Right atrium auricular region (tissue), 2 donors: Measurements from ENCODE around the gene SHC2. TPM values are rescaled to one million over a fixed set of nuclear protein-coding genes. Genes with fewer than 3 reads are reported as not detected.

Experiments used
- DNase-seq: peaks from one replicate; pipeline ENCODE4 v3.0.0-alpha.2; 2019; ENCODE audit warnings: low spot score
- H3K27ac ChIP-seq, 2 donors: fragments of 200-600 bp; sonication (generic); 1 replicate in 1 of 2; 2 replicates in 1 of 2; pipeline ENCODE4 v1.5.1; 2016 to 2019
- H3K27me3 ChIP-seq, 2 donors: fragments of 200-600 bp; sonication (generic); one replicate each; pipeline versions ENCODE4 v1.5.1 to v1.6.0; 2017 to 2019
- H3K36me3 ChIP-seq: fragments of 200-600 bp; sonication (generic); one replicate; pipeline ENCODE4 v1.5.1; 2016
- H3K4me1 ChIP-seq, 2 donors: fragments of 200-600 bp; sonication (generic); one replicate each; pipeline versions ENCODE4 v1.5.1 to v1.6.0; 2017 to 2019
- H3K4me3 ChIP-seq, 2 donors: fragments of 200-600 bp; sonication (generic); 1 replicate in 1 of 2; 2 replicates in 1 of 2; pipeline ENCODE4 v1.5.1; 2017 to 2019; ENCODE audit warnings: mild to moderate bottlenecking in 1 of 2, moderate library complexity in 1 of 2
- H3K9me3 ChIP-seq, 2 donors: fragments of 200-600 bp; sonication (generic); one replicate each; pipeline ENCODE4 v1.5.1; 2019
- total RNA-seq, 2 donors: library from RNA; depleted of rRNA; stranded (reverse); fragments of >200 nt; gene quantifications; one replicate each; pipeline ENCODE4 v1.1.0, GENCODE V29; 2016
- TF ChIP-seq, protein P1 (sequence below), 2 donors: fragments of 200-600 bp; sonication (generic); IDR thresholded peaks; one replicate each; pipeline ENCODE4 v1.5.1; 2019; ENCODE audit warnings: antibody characterized with exemption in 2 of 2

The SHC2 gene
- total RNA-seq, 2 donors from 2014 or later = 9.6 to 26.8 TPM

DNA sequence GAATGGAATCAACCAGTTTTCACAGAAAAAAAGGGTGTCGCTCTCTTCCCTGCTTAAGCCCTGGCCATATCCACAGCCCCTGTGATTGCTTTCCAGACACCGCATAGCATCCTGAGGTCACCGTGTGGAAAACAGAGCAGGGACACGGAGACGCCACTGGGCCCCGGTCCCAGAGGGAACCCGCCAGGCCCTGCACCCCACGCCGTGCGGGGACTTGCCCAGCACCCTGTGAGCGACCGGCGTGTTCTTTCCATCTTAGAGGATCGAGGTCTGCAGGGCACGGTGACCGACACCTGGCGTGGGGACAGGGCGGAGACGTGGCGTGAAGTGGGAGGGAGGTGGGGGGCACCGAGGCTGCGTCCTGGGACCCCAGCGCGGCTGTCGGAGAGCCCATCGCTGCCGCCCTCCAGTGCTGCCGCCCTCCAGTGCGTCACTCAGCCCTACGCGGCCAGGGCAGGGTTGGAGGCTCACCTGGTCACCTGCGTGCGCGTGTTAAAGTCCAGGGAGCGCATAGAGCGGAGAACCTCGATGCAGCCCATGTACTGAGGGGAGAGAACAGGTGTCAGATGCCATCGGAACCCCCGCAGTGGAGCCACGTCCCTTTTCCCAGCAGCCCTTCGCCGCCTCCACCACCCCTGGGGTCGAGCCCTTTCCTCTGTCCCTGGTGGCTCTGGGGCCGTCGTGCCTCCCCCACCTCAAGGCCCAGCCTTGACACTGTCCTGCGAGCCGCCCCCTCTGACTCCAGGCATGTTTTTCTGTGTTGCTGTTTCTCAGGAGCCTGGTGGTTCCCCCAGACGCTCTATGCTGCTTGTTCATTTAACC is 20.2 kb downstream of the SHC2 start:
- TF ChIP-seq, protein P1, sequence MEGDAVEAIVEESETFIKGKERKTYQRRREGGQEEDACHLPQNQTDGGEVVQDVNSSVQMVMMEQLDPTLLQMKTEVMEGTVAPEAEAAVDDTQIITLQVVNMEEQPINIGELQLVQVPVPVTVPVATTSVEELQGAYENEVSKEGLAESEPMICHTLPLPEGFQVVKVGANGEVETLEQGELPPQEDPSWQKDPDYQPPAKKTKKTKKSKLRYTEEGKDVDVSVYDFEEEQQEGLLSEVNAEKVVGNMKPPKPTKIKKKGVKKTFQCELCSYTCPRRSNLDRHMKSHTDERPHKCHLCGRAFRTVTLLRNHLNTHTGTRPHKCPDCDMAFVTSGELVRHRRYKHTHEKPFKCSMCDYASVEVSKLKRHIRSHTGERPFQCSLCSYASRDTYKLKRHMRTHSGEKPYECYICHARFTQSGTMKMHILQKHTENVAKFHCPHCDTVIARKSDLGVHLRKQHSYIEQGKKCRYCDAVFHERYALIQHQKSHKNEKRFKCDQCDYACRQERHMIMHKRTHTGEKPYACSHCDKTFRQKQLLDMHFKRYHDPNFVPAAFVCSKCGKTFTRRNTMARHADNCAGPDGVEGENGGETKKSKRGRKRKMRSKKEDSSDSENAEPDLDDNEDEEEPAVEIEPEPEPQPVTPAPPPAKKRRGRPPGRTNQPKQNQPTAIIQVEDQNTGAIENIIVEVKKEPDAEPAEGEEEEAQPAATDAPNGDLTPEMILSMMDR (IDR thresholded peaks at IDR 0.05) = no peak
- Histone ChIP-seq H3K9me3 (no peaks in the 10 kb centered on the region), H3K36me3 (no peaks in the 10 kb centered on the region), H3K4me1 (no peaks in the 10 kb centered on the region), H3K27me3 (no peaks in the 10 kb centered on the region), H3K4me3 (no peak overlapping the region), H3K27ac (no peak overlapping the region)
- DNase-seq = no peak

DNA sequence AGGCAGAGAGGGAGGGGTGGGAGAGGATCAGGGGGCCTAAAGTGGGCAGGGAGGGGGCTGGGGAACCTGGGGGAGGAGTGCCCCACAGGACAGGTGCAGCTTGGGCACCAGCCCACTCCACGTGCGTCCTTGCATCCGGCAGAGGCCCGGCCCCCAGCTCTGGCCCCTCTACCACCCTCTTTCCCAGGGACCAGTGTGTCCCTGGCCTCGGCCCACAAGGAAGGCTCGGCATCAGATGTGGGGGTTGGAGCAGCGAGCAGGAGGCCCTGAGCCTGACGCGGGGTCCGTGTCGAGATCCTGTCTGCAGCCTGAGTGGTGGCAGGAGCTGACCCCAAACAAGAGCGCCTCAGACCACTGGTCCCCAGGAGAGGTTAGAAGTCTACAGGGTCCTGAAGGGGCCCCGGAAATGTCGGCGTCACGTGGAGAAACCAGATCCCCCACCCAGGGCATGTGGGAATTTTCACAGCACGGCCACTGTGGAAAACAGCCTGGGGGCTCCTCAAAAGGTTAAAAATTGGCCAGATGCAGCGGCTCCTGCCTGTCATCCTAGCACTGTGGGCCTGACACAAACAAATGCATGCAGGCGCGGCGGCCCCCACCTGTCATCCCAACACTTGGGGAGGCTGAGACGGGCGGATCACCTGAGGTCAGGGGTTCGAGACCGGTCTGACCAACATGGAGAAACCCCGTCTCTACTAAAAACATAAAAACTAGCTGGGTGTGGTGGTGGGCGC is 21.5 kb downstream of the SHC2 start:
- no peaks in the 10 kb centered on the region for H3K27me3 ChIP-seq
- no peak overlapping the region for H3K4me3 ChIP-seq
- H3K9me3 ChIP-seq = no peaks in the 10 kb centered on the region
- H3K27ac ChIP-seq = no peak overlapping the region
- TF ChIP-seq, protein P1 (IDR thresholded peaks at IDR 0.05) = no peak
- H3K4me1 ChIP-seq = no peaks in the 10 kb centered on the region
- H3K36me3 ChIP-seq = peaks cover 3% of the 10 kb centered on the region
- no peak for DNase-seq

DNA sequence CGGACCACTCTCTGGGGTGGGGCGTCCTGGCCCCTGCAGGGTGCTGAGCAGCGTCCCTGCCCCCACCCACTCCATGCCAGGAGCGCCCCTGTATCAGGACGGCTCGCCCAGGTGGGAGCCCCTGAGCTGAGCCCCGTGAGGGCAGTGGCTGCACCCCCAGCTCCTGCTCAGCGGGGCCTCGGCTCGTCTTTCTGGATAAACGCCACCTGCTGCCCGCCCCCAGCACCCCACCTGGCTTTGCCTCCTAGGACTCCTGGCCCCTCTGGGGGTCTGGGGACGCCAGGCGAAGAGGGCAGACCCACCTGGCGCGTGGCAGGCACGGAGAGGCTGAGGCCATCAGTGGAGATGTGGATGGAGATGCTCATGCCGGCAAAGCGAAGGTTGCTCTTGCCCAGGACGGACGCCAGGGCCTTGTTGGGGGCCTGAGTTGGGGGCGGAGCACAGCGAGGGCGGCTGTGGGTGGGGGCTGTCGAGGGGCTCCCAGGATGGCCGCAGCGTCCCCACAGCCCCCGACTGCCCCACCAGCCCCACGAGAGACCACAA is 22.3 kb downstream of the SHC2 start:
- peaks cover 7% of the 10 kb centered on the region for H3K36me3 ChIP-seq
- no peak overlapping the region for H3K4me3 ChIP-seq
- H3K27ac ChIP-seq = no peak overlapping the region
- H3K27me3 ChIP-seq = no peaks in the 10 kb centered on the region
- TF ChIP-seq, protein P1 (IDR thresholded peaks at IDR 0.05) = no peak
- no peak for DNase-seq
- H3K9me3 ChIP-seq = no peaks in the 10 kb centered on the region
- no peaks in the 10 kb centered on the region for H3K4me1 ChIP-seq

DNA sequence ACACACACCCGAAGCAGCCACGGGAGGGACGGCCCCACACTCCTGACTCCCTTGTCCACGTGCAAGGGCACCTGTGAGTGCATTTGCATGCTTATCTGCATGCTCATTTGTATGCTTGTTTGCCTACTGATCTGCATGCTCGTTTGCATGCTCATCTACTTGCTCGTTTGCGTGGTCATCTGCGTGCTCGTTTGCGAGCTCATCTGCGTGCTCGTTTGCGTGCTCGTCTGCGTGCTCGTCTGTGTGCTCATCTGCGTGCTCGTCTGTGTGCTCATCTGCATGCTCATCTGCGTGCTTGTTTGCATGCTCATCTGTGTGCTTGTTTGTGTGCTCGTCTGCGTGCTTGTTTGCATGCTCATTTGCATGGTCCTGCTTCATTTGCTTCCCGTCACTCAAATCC is 23.8 kb downstream of the SHC2 start:
- Histone ChIP-seq H3K9me3 (no peaks in the 10 kb centered on the region), H3K4me3 (no peak overlapping the region), H3K27me3 (no peaks in the 10 kb centered on the region), H3K36me3 (peaks cover 7% of the 10 kb centered on the region), H3K27ac (no peak overlapping the region), H3K4me1 (no peaks in the 10 kb centered on the region)
- no peak for DNase-seq
- TF ChIP-seq, protein P1 (IDR thresholded peaks at IDR 0.05) = no peak

DNA sequence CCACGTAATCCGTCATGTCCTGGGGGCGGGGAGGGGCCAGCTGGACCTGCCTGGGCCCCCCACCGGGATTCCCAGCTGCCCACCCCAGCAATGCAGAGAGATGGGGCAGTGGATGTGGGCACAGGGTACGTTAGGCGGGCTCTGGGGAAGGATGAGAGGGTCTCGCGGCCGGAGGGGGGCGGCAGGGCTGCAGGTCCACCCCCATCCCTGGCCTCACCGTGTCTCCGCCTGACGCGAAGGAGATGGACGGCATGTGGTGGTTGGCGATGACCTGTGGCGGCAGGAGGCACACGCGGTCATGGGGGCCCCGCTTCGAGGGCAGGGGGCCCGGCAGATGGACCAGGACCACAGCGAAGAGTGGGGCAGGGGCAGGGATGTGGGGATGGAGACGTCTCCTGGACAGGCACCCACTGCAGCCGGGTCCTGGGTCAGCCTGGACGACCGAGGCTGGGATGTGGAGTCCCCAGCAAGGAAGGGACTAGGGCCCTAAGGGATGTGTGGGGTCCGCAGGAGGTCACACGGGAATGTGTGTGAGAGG is 24.4 kb downstream of the SHC2 start:
- Histone ChIP-seq H3K4me1 (no peaks in the 10 kb centered on the region), H3K27ac (no peak overlapping the region), H3K9me3 (no peaks in the 10 kb centered on the region), H3K27me3 (no peaks in the 10 kb centered on the region), H3K4me3 (no peak overlapping the region), H3K36me3 (peaks cover 7% of the 10 kb centered on the region)
- TF ChIP-seq, protein P1 (IDR thresholded peaks at IDR 0.05) = no peak
- no peak for DNase-seq
